ENCODE measurements around the gene EVI5. TPM values are rescaled to one million over a fixed set of nuclear protein-coding genes. Genes with fewer than 3 reads are reported as not detected.

EVI5 gene
- total and polyA plus RNA-seq, 12 donors, result 4.6 to 46.2 (median 24.6) TPM

DNA sequence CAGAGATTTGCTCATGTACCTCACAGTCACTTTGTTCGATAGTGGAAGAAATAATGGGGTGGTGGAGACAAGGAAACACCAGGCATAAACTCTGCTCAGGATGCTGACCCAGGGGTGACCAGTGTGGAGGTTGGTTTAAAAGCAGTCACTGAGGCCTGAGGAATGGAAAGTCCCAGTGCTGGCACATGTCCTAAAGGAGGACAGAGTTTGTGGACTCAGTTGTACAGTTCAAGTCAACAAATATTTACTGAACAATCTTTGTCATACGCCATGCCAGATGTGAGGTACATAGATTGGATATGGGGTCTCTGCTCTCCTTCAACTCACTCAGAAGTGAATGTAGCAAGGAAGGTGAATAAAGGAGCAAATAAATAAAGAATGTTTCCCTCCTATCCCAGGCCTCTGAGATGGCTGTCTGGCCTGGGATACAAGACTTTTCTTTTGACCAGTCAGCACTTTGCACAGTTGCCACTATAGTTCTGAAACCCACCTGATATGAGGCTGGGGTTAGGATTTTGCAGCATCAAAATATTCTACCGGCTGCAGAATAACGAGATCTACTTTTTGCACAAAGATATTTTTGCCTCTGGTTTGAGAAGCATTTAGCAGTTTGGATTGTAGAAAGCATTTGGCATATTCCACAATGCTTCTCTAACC, 290.3 kb downstream of the EVI5 start:
- TF ChIP-seq, protein P1, sequence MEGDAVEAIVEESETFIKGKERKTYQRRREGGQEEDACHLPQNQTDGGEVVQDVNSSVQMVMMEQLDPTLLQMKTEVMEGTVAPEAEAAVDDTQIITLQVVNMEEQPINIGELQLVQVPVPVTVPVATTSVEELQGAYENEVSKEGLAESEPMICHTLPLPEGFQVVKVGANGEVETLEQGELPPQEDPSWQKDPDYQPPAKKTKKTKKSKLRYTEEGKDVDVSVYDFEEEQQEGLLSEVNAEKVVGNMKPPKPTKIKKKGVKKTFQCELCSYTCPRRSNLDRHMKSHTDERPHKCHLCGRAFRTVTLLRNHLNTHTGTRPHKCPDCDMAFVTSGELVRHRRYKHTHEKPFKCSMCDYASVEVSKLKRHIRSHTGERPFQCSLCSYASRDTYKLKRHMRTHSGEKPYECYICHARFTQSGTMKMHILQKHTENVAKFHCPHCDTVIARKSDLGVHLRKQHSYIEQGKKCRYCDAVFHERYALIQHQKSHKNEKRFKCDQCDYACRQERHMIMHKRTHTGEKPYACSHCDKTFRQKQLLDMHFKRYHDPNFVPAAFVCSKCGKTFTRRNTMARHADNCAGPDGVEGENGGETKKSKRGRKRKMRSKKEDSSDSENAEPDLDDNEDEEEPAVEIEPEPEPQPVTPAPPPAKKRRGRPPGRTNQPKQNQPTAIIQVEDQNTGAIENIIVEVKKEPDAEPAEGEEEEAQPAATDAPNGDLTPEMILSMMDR (IDR thresholded peaks at IDR 0.05), result no peak
- Histone ChIP-seq H3K9me3 (no peaks in the 10 kb centered on the region), H3K27ac (no peak overlapping the region), H3K4me1 (no peaks in the 10 kb centered on the region), H3K36me3 (no peaks in the 10 kb centered on the region), H3K27me3 (peaks cover 0 to 5% (median 0%) of the 10 kb centered on the region in 7 donors), H3K4me3 (no peak overlapping the region)
- ATAC-seq (no peak), DNase-seq (no peak)
- WGBS, 2 donors, result 88 to 93% methylated on average over 4 of the region's 4 CpGs
- intact Hi-C loops (cut with DNase I), result no loop called here

- TF ChIP-seq, protein P1 (IDR thresholded peaks at IDR 0.05), result no peak
- no peak for DNase-seq
- Histone ChIP-seq H3K27me3 (peaks cover 0 to 19% (median 4%) of the 10 kb centered on the region in 7 donors), H3K36me3 (no peaks in the 10 kb centered on the region), H3K9me3 (no peaks in the 10 kb centered on the region), H3K27ac (no peak overlapping the region), H3K4me1 (no peaks in the 10 kb centered on the region), H3K4me3 (no peak overlapping the region)
- WGBS, 2 donors, result 95 to 97% methylated on average over 4 of the region's 4 CpGs
- no peak for ATAC-seq
- intact Hi-C loops (cut with DNase I), result no loop called here
Measured at GRCh38 chr1:92493139-92493538, 291.8 kb downstream of the EVI5 start.

- intact Hi-C loops (cut with DNase I), result loop anchor here in 1 of 10 donors (10.0 kb wide), 1 partner anchor 96 kb away; no protein-coding TSS in a partner anchor
- no peaks in the 10 kb centered on the region for H3K36me3 ChIP-seq
- ATAC-seq, result no peak
- DNase-seq, result no peak
- WGBS, 2 donors, result 75 to 81% methylated on average over 3 of the region's 3 CpGs
- H3K4me1 ChIP-seq, result peaks cover 13 to 32% (median 26%) of the 10 kb centered on the region in 9 donors
- H3K4me3 ChIP-seq, result no peak overlapping the region
- TF ChIP-seq, protein P1 (IDR thresholded peaks at IDR 0.05), result no peak
- H3K9me3 ChIP-seq, result no peaks in the 10 kb centered on the region
- H3K27me3 ChIP-seq, result peaks cover 21 to 57% (median 47%) of the 10 kb centered on the region in 7 donors
- no peak overlapping the region for H3K27ac ChIP-seq
Measured at GRCh38 chr1:92488832-92489231, 296.1 kb downstream of the EVI5 start.

GRCh38 chr1:92488416-92488815, 296.5 kb downstream of the EVI5 start:
- Histone ChIP-seq H3K27ac (peak overlapping the region in 1 of 10 donors; percentile 28), H3K4me3 (no peak overlapping the region), H3K36me3 (no peaks in the 10 kb centered on the region), H3K4me1 (peaks cover 16 to 36% (median 30%) of the 10 kb centered on the region in 9 donors), H3K27me3 (peaks cover 25 to 61% (median 52%) of the 10 kb centered on the region in 7 donors), H3K9me3 (no peaks in the 10 kb centered on the region)
- TF ChIP-seq, protein P1 (IDR thresholded peaks at IDR 0.05), result no peak
- 46 to 53% methylated on average over 3 of the region's 3 CpGs for whole genome bisulfite sequencing, 2 donors
- intact Hi-C loops (cut with DNase I), result loop anchor here in 1 of 10 donors (10.0 kb wide), 1 partner anchor 96 kb away; no protein-coding TSS in a partner anchor
- no peak for ATAC-seq
- DNase-seq, result no peak
